GM23338 (cell line): Measurements from ENCODE around the gene KCNH4. TPM values are rescaled to one million over a fixed set of nuclear protein-coding genes. Genes with fewer than 3 reads are reported as not detected.

Source experiments
- ATAC-seq: fragments of 200-7000 bp; cut with Tn5 transposase; 3 replicates; pipeline ENCODE4 v1.9.1; 2020
- DNase-seq: peaks from one replicate; pipeline ENCODE4 v3.0.0-alpha.2; 2015; ENCODE audit warnings: low spot score
- H2AFZ ChIP-seq: fragments of 200-600 bp; sonication (generic); 2 replicates; pipeline ENCODE4 v1.8.0; 2016; ENCODE audit warnings: antibody characterized with exemption, mild to moderate bottlenecking, moderate library complexity
- H3F3A ChIP-seq: fragments of 200-600 bp; sonication (generic); replicated peaks from 2 replicates; pipeline ENCODE4 v1.8.0; 2017; ENCODE audit warnings: antibody characterized with exemption, mixed run types, low read depth
- H3K27ac ChIP-seq: fragments of 200-600 bp; sonication (generic); 2 replicates; pipeline ENCODE4 v1.6.1; 2016; ENCODE audit warnings: low read depth
- H3K27me3 ChIP-seq: fragments of 200-600 bp; sonication (generic); 2 replicates; pipeline ENCODE4 v1.8.0; 2016; ENCODE audit warnings: mild to moderate bottlenecking, mixed run types, moderate library complexity; ENCODE audit not compliant: insufficient read depth
- H3K36me3 ChIP-seq: fragments of 200-600 bp; sonication (generic); 2 replicates; pipeline ENCODE4 v1.8.0; 2016; ENCODE audit warnings: mild to moderate bottlenecking; ENCODE audit not compliant: insufficient read depth
- H3K4me1 ChIP-seq: fragments of 200-600 bp; sonication (generic); 2 replicates; pipeline ENCODE4 v1.8.0; 2016; ENCODE audit warnings: mild to moderate bottlenecking, moderate library complexity; ENCODE audit not compliant: insufficient read depth
- H3K4me2 ChIP-seq: fragments of 200-600 bp; sonication (generic); 2 replicates; pipeline ENCODE4 v1.7.1; 2017; ENCODE audit warnings: mixed run types
- H3K4me3 ChIP-seq: fragments of 200-600 bp; sonication (generic); 2 replicates; pipeline ENCODE4 v1.6.1; 2016; ENCODE audit warnings: mixed run types
- H3K79me2 ChIP-seq: fragments of 200-600 bp; sonication (generic); replicated peaks from 2 replicates; pipeline ENCODE4 v1.8.0; 2017; ENCODE audit warnings: mild to moderate bottlenecking; ENCODE audit not compliant: insufficient read depth
- H3K9me2 ChIP-seq: fragments of 200-600 bp; sonication (generic); 2 replicates; pipeline ENCODE4 v1.8.0; 2017; ENCODE audit not compliant: insufficient read depth
- H4K20me1 ChIP-seq: fragments of 200-600 bp; sonication (generic); replicated peaks from 2 replicates; pipeline ENCODE4 v1.8.0; 2017; ENCODE audit warnings: mild to moderate bottlenecking; ENCODE audit not compliant: insufficient read depth
- H3K27ac Mint-ChIP-seq: 2 replicates; pipeline ENCODE4 v1.8.0; 2020; ENCODE audit warnings: inconsistent platforms, mild to moderate bottlenecking, moderate library complexity, mixed read lengths
- H3K27me3 Mint-ChIP-seq: 3 replicates; pipeline ENCODE4 v1.8.0; 2022; ENCODE audit warnings: low read depth, mild to moderate bottlenecking, moderate library complexity, mixed read lengths, inconsistent platforms; ENCODE audit not compliant: insufficient read depth, poor library complexity
- H3K36me3 Mint-ChIP-seq: 3 replicates; pipeline ENCODE4 v1.8.0; 2021; ENCODE audit warnings: low read depth, mild to moderate bottlenecking, inconsistent platforms, moderate library complexity, mixed read lengths
- H3K4me1 Mint-ChIP-seq: 3 replicates; pipeline ENCODE4 v1.8.0; 2020; ENCODE audit warnings: mild to moderate bottlenecking, inconsistent platforms, mixed read lengths
- H3K4me3 Mint-ChIP-seq: 3 replicates; pipeline ENCODE4 v1.8.0; 2021; ENCODE audit warnings: moderate library complexity, mild to moderate bottlenecking, inconsistent platforms, mixed read lengths
- H3K9me3 Mint-ChIP-seq: 3 replicates; pipeline ENCODE4 v1.8.0; 2020; ENCODE audit warnings: moderate library complexity, mild to moderate bottlenecking, inconsistent platforms, mixed read lengths
- CREB1 ChIP-seq: fragments of 250-450 bp; sonication (Bioruptor Pico); IDR thresholded peaks from 2 replicates; pipeline ENCODE4 v1.5.0; 2020; ENCODE audit warnings: low read depth, mild to moderate bottlenecking, moderate library complexity
- EZH2 ChIP-seq: fragments of 200-600 bp; sonication (generic); IDR thresholded peaks from one replicate; pipeline ENCODE4 v1.8.0; 2017; ENCODE audit warnings: antibody characterized with exemption, mild to moderate bottlenecking, low read depth; ENCODE audit not compliant: unreplicated experiment
- EZH2phosphoT487 ChIP-seq: fragments of 200-600 bp; sonication (generic); IDR thresholded peaks from one replicate; pipeline ENCODE4 v1.8.1; 2018; ENCODE audit warnings: antibody characterized with exemption; ENCODE audit not compliant: unreplicated experiment
- JUNB ChIP-seq: IDR thresholded peaks from one replicate; pipeline ENCODE4 v1.6.1; 2016; ENCODE audit warnings: antibody characterized with exemption; ENCODE audit not compliant: unreplicated experiment
- NANOG ChIP-seq: IDR thresholded peaks from 2 replicates; pipeline ENCODE4 v1.6.1; 2016; ENCODE audit warnings: antibody characterized with exemption, borderline replicate concordance
- POLR2AphosphoS5 ChIP-seq: IDR thresholded peaks from 2 replicates; pipeline ENCODE4 v1.6.1; 2016; ENCODE audit warnings: antibody characterized with exemption, low read depth
- STAT1 ChIP-seq: IDR thresholded peaks from one replicate; pipeline ENCODE4 v1.6.1; 2016; ENCODE audit warnings: antibody characterized with exemption; ENCODE audit not compliant: unreplicated experiment
- ZNF114 ChIP-seq: fragments of 250-450 bp; sonication (Bioruptor Pico); IDR thresholded peaks from 2 replicates; pipeline ENCODE4 v1.5.0; 2020; ENCODE audit warnings: mild to moderate bottlenecking, moderate library complexity
- ZNF331 ChIP-seq: fragments of 250-450 bp; sonication (Bioruptor Pico); IDR thresholded peaks from 2 replicates; pipeline ENCODE4 v1.5.0; 2020; ENCODE audit warnings: low read depth, mild to moderate bottlenecking, moderate library complexity
- polyA plus RNA-seq: library from polyadenylated mRNA; unstranded; fragments of >200 nt; fragmentation: Nextera tagmentation; extraction: Ambion mirVana; gene quantifications from 2 replicates; pipeline ENCODE4 v1.2.1, GENCODE V29; 2016
- total RNA-seq: library from RNA; depleted of rRNA; stranded (reverse); fragments of >200 nt; shearing (Covaris generic); gene quantifications from 2 replicates; pipeline ENCODE4 v1.2.3, GENCODE V29; 2014
- TF ChIP-seq, protein P1 (sequence below), 2 experiments: fragments of 200-600 bp in 1 of 2; sonication (generic) in 1 of 2; conservative IDR thresholded peaks; 2 replicates each; pipeline versions ENCODE4 v1.5.1 to v1.6.1; 2016 to 2017; ENCODE audit warnings: antibody characterized with exemption in 2 of 2, low read depth in 2 of 2, mild to moderate bottlenecking in 2 of 2, moderate library complexity in 1 of 2
- TF ChIP-seq, protein P2 (sequence below): IDR thresholded peaks from one replicate; pipeline ENCODE4 v1.6.1; 2018; ENCODE audit warnings: antibody characterized with exemption; ENCODE audit not compliant: unreplicated experiment
- TF ChIP-seq, protein P3 (sequence below): fragments of 250-450 bp; sonication (Bioruptor Pico); IDR thresholded peaks from 2 replicates; pipeline ENCODE4 v1.5.0; 2020; ENCODE audit warnings: mild to moderate bottlenecking, moderate library complexity
- TF ChIP-seq, protein P4 (sequence below): IDR thresholded peaks from 2 replicates; pipeline ENCODE4 v1.6.1; 2016; ENCODE audit warnings: antibody characterized with exemption

KCNH4 gene
- total and polyA plus RNA-seq, 2 experiments from 2014 or later, result 0.08 to 0.49 TPM

DNA sequence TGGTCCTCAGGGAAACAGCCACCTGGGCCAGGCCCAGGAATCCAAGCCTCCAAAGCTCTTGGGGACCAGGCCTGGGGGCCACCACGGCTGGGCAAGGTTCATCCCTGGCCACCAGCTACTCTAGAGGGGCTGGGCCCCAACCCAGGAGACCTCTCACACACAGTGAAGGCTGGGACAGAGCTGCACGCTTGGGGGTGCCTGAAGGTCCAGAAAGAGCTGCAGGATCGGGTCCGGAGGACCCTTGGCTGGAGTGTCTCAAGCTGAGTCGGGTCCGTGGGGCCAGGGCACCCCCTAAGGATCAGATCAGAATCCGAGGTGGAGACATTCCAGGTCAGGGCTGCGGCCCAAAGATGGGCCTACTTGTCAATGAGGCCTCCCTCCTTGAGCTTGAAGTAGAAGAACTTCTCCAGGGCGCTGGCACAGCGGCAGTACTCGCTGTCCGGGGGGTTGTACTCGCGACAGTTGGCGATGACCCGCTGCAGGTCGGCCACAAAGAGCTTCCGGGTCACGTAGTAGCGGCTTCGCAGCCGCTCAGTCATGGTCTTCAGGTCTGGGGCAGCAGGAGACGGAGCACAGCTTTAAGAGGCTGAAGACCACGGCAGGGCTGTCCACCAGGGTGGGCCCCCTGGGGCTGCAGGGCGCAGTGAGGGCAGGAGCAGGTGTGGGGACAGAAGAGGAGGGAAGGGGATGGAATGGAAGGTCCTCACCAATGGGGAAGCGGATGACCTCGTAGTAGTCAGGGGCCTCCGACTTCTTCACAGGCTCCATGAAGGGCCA is 67.5 kb downstream of the KCNH4 start:
- Histone ChIP-seq H3K36me3 (no peaks in the 10 kb centered on the region; the same call in 1 of the 2 replicates), H2AFZ (no peak overlapping the region), H3K27ac (no peak overlapping the region), H3F3A (0 out of 2 replicates have a peak, but pooled peaks cover 8% of the 10 kb centered on the region), H3K27me3 (no peaks in the 10 kb centered on the region), H3K4me3 (no peak overlapping the region), H3K4me2 (no peak overlapping the region), H3K9me2 (no peaks in the 10 kb centered on the region), H3K79me2 (no peaks in the 10 kb centered on the region), H4K20me1 (0 out of 2 replicates have a peak, but pooled peaks cover 5% of the 10 kb centered on the region), H3K4me1 (peaks cover 2% of the 10 kb centered on the region)
- TF ChIP-seq EZH2 (no peak), POLR2AphosphoS5 (no peak), ZNF114 (CRISPR knock-in tag) (no peak), ZNF331 (CRISPR knock-in tag) (no peak), JUNB (no peak), NANOG (no peak), EZH2phosphoT487 (no peak), STAT1 (no peak), CREB1 (no peak)
- TF ChIP-seq, protein P1, sequence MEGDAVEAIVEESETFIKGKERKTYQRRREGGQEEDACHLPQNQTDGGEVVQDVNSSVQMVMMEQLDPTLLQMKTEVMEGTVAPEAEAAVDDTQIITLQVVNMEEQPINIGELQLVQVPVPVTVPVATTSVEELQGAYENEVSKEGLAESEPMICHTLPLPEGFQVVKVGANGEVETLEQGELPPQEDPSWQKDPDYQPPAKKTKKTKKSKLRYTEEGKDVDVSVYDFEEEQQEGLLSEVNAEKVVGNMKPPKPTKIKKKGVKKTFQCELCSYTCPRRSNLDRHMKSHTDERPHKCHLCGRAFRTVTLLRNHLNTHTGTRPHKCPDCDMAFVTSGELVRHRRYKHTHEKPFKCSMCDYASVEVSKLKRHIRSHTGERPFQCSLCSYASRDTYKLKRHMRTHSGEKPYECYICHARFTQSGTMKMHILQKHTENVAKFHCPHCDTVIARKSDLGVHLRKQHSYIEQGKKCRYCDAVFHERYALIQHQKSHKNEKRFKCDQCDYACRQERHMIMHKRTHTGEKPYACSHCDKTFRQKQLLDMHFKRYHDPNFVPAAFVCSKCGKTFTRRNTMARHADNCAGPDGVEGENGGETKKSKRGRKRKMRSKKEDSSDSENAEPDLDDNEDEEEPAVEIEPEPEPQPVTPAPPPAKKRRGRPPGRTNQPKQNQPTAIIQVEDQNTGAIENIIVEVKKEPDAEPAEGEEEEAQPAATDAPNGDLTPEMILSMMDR (conservative IDR thresholded peaks at IDR 0.05; ENCODE audit: low read depth in 2 of 2), result no peak
- TF ChIP-seq, protein P2, sequence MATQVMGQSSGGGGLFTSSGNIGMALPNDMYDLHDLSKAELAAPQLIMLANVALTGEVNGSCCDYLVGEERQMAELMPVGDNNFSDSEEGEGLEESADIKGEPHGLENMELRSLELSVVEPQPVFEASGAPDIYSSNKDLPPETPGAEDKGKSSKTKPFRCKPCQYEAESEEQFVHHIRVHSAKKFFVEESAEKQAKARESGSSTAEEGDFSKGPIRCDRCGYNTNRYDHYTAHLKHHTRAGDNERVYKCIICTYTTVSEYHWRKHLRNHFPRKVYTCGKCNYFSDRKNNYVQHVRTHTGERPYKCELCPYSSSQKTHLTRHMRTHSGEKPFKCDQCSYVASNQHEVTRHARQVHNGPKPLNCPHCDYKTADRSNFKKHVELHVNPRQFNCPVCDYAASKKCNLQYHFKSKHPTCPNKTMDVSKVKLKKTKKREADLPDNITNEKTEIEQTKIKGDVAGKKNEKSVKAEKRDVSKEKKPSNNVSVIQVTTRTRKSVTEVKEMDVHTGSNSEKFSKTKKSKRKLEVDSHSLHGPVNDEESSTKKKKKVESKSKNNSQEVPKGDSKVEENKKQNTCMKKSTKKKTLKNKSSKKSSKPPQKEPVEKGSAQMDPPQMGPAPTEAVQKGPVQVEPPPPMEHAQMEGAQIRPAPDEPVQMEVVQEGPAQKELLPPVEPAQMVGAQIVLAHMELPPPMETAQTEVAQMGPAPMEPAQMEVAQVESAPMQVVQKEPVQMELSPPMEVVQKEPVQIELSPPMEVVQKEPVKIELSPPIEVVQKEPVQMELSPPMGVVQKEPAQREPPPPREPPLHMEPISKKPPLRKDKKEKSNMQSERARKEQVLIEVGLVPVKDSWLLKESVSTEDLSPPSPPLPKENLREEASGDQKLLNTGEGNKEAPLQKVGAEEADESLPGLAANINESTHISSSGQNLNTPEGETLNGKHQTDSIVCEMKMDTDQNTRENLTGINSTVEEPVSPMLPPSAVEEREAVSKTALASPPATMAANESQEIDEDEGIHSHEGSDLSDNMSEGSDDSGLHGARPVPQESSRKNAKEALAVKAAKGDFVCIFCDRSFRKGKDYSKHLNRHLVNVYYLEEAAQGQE, result no peak
- TF ChIP-seq, protein P3, sequence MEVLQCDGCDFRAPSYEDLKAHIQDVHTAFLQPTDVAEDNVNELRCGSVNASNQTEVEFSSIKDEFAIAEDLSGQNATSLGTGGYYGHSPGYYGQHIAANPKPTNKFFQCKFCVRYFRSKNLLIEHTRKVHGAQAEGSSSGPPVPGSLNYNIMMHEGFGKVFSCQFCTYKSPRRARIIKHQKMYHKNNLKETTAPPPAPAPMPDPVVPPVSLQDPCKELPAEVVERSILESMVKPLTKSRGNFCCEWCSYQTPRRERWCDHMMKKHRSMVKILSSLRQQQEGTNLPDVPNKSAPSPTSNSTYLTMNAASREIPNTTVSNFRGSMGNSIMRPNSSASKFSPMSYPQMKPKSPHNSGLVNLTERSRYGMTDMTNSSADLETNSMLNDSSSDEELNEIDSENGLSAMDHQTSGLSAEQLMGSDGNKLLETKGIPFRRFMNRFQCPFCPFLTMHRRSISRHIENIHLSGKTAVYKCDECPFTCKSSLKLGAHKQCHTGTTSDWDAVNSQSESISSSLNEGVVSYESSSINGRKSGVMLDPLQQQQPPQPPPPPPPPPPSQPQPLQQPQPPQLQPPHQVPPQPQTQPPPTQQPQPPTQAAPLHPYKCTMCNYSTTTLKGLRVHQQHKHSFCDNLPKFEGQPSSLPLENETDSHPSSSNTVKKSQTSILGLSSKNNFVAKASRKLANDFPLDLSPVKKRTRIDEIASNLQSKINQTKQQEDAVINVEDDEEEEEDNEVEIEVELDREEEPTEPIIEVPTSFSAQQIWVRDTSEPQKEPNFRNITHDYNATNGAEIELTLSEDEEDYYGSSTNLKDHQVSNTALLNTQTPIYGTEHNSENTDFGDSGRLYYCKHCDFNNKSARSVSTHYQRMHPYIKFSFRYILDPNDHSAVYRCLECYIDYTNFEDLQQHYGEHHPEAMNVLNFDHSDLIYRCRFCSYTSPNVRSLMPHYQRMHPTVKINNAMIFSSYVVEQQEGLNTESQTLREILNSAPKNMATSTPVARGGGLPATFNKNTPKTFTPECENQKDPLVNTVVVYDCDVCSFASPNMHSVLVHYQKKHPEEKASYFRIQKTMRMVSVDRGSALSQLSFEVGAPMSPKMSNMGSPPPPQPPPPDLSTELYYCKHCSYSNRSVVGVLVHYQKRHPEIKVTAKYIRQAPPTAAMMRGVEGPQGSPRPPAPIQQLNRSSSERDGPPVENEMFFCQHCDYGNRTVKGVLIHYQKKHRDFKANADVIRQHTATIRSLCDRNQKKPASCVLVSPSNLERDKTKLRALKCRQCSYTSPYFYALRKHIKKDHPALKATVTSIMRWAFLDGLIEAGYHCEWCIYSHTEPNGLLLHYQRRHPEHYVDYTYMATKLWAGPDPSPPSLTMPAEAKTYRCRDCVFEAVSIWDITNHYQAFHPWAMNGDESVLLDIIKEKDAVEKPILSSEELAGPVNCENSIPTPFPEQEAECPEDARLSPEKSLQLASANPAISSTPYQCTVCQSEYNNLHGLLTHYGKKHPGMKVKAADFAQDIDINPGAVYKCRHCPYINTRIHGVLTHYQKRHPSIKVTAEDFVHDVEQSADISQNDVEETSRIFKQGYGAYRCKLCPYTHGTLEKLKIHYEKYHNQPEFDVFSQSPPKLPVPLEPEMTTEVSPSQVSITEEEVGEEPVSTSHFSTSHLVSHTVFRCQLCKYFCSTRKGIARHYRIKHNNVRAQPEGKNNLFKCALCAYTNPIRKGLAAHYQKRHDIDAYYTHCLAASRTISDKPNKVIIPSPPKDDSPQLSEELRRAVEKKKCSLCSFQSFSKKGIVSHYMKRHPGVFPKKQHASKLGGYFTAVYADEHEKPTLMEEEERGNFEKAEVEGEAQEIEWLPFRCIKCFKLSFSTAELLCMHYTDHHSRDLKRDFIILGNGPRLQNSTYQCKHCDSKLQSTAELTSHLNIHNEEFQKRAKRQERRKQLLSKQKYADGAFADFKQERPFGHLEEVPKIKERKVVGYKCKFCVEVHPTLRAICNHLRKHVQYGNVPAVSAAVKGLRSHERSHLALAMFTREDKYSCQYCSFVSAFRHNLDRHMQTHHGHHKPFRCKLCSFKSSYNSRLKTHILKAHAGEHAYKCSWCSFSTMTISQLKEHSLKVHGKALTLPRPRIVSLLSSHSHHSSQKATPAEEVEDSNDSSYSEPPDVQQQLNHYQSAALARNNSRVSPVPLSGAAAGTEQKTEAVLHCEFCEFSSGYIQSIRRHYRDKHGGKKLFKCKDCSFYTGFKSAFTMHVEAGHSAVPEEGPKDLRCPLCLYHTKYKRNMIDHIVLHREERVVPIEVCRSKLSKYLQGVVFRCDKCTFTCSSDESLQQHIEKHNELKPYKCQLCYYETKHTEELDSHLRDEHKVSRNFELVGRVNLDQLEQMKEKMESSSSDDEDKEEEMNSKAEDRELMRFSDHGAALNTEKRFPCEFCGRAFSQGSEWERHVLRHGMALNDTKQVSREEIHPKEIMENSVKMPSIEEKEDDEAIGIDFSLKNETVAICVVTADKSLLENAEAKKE (CRISPR knock-in tag), result no peak
- TF ChIP-seq, protein P4, sequence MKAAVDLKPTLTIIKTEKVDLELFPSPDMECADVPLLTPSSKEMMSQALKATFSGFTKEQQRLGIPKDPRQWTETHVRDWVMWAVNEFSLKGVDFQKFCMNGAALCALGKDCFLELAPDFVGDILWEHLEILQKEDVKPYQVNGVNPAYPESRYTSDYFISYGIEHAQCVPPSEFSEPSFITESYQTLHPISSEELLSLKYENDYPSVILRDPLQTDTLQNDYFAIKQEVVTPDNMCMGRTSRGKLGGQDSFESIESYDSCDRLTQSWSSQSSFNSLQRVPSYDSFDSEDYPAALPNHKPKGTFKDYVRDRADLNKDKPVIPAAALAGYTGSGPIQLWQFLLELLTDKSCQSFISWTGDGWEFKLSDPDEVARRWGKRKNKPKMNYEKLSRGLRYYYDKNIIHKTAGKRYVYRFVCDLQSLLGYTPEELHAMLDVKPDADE, result no peak
- Mint-ChIP-seq H3K27me3 (peaks cover 24% of the 10 kb centered on the region), H3K4me1 (peaks cover 17% of the 10 kb centered on the region), H3K27ac (peak overlapping the region; percentile 52; the same call in 1 of the 2 replicates), H3K36me3 (peaks cover 24% of the 10 kb centered on the region), H3K9me3 (no peaks in the 10 kb centered on the region), H3K4me3 (no peak overlapping the region)
- no peak for DNase-seq
- no peak for ATAC-seq
